DOHH2 (cell line): Measurements from ENCODE around the gene NBAS.

Experiments used
- EZH2phosphoT487 ChIP-seq: fragments of 200-600 bp; sonication (generic); IDR thresholded peaks from 2 replicates; pipeline ENCODE4 v1.6.1; 2017; ENCODE audit warnings: borderline replicate concordance, mild to moderate bottlenecking, antibody characterized with exemption, low read length, moderate library complexity, mixed read lengths
- TF ChIP-seq, protein P1 (sequence below): fragments of 200-600 bp; sonication (generic); IDR thresholded peaks from one replicate; pipeline ENCODE4 v1.5.1; 2014; ENCODE audit warnings: antibody characterized with exemption, mild to moderate bottlenecking, low read depth, low read length; ENCODE audit not compliant: poor library complexity, severe bottlenecking

DNA sequence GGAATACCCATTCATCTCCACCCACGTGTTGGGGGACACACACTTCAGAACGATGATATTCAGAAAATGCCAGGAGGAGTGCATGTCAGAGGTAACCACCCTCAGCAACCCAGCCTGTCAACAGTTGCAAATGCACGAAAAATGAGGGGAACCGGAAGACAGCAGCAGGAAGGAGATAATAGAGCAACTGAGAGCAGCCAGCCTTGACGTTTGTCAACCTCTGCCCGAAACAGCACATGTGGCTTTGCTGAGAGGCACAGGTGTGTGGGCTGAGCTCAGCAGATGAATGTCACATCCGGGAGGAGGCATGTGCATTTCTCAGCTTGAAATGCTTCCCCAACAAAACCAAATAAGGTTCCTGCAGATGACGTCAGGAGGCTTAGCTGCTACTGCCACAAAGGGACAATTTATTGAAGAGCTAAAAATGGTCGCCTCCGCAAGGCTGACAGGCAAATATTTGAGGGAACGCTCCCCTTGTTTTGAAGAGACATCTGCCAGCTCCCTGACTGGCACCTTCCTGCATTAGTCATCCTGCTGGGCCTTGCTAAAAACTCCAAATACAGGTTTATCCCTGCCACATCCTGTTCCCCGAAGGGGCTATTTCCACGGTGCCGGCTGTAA is 419.0 kb downstream of the NBAS start:
- TF ChIP-seq, protein P1, sequence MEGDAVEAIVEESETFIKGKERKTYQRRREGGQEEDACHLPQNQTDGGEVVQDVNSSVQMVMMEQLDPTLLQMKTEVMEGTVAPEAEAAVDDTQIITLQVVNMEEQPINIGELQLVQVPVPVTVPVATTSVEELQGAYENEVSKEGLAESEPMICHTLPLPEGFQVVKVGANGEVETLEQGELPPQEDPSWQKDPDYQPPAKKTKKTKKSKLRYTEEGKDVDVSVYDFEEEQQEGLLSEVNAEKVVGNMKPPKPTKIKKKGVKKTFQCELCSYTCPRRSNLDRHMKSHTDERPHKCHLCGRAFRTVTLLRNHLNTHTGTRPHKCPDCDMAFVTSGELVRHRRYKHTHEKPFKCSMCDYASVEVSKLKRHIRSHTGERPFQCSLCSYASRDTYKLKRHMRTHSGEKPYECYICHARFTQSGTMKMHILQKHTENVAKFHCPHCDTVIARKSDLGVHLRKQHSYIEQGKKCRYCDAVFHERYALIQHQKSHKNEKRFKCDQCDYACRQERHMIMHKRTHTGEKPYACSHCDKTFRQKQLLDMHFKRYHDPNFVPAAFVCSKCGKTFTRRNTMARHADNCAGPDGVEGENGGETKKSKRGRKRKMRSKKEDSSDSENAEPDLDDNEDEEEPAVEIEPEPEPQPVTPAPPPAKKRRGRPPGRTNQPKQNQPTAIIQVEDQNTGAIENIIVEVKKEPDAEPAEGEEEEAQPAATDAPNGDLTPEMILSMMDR: no peak
- no peak for TF ChIP-seq EZH2phosphoT487
